Measurements from ENCODE around the gene MIEF2.

The MIEF2 gene

DNA sequence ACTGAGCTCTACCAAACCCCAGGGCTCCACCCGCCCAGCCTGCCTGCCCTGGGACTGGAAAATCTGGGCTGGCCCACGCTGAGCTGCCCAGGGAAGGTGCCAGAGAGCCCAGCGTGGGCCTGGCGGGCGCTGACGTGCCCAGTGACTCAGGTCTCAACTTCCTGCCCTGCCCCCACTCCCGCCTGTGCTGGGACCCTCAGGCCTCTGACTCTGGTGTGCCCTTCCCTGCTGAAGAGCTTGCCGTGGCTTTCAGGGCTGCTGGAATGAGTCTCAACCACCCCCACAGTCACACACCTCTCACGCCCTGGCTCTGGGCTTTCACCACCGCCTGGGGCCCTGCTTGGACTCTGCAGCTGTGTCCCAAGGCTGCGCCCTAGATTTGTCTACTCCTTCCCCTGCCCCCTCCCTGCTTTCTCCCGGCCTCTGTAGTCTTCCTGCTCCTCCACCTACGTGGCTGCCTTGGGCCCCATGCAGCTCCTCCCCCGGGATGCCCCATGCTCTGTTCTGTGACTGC, 24.7 kb upstream of the MIEF2 start:
- no peak for TF ChIP-seq CTCF (IDR thresholded peaks at IDR 0.05; ENCODE audit: low read depth, low read length, missing control alignments)
- in situ Hi-C loops (cut with HindIII; ENCODE audit: low sequenced_read_pairs), result no loop called here
- no peak overlapping the region for H3K4me3 ChIP-seq (ENCODE audit: low read depth, low read length)
- DNase-seq (ENCODE audit: low read depth), result no peak

DNA sequence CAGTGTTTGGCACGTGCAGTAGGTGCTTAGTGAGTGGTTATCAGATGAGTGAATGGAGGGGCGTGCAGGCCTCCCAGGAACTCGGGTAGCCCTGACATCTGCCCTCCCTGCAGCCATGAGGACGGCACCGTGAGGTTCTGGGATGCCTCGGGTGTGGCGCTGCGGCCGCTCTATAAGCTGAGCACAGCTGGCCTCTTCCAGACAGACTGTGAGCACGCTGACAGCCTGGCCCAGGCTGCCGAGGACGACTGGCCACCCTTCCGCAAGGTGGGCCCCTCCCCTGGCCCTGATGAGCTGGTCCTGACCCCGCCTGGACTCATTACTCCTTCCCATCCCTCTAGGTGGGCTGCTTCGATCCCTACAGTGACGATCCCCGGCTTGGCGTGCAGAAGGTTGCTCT, 24.0 kb upstream of the MIEF2 start:
- no peak for TF ChIP-seq CTCF (IDR thresholded peaks at IDR 0.05; ENCODE audit: low read depth, low read length, missing control alignments)
- no peak overlapping the region for H3K4me3 ChIP-seq (ENCODE audit: low read depth, low read length)

GRCh38 chr17:18237461-18237860, 23.0 kb upstream of the MIEF2 start:
- in situ Hi-C loops (cut with HindIII; ENCODE audit: low sequenced_read_pairs), result no loop called here
- no peak overlapping the region for H3K4me3 ChIP-seq (ENCODE audit: low read depth, low read length)
- TF ChIP-seq CTCF (IDR thresholded peaks at IDR 0.05; ENCODE audit: low read depth, low read length, missing control alignments), result no peak
- no peak for DNase-seq (ENCODE audit: low read depth)

More for the DNA sequence above, 24.0 kb upstream of the MIEF2 start:
- in situ Hi-C loops (cut with HindIII; ENCODE audit: low sequenced_read_pairs), result no loop called here
- DNase-seq (ENCODE audit: low read depth), result no peak

GRCh38 chr17:18238299-18238698, 22.2 kb upstream of the MIEF2 start:
- no peak for TF ChIP-seq CTCF (IDR thresholded peaks at IDR 0.05; ENCODE audit: low read depth, low read length, missing control alignments)
- in situ Hi-C loops (cut with HindIII; ENCODE audit: low sequenced_read_pairs), result no loop called here
- no peak for DNase-seq (ENCODE audit: low read depth)
- no peak overlapping the region for H3K4me3 ChIP-seq (ENCODE audit: low read depth, low read length)

DNA sequence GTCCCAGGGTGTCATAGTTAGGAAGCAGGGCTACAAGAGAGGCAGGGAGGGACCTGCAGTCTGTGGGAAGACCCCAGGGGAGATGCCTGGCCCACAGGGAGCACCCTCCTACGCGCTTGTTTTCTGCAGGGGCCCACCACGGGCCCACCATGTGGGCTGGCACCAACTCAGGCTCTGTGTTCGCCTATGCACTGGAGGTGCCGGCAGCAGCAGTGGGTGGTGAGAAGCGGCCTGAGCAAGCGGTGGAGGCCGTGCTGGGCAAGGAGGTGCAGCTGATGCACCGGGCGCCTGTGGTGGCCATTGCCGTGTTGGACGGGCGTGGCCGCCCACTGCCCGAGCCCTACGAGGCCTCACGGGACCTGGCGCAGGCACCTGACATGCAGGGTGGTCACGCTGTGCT, 20.0 kb upstream of the MIEF2 start:
- in situ Hi-C loops (cut with HindIII; ENCODE audit: low sequenced_read_pairs), result no loop called here
- no peak for TF ChIP-seq CTCF (IDR thresholded peaks at IDR 0.05; ENCODE audit: low read depth, low read length, missing control alignments)
- no peak overlapping the region for H3K4me3 ChIP-seq (ENCODE audit: low read depth, low read length)
- DNase-seq (ENCODE audit: low read depth), result no peak

- H3K4me3 ChIP-seq (ENCODE audit: low read depth, low read length), result no peak overlapping the region
- no peak for DNase-seq (ENCODE audit: low read depth)
- TF ChIP-seq CTCF (IDR thresholded peaks at IDR 0.05; ENCODE audit: low read depth, low read length, missing control alignments), result no peak
- in situ Hi-C loops (cut with HindIII; ENCODE audit: low sequenced_read_pairs), result no loop called here
Measured at GRCh38 chr17:18241229-18241871, 19.1 kb upstream of the MIEF2 start.
